ENCODE measurements around the gene CNTN6. TPM values are rescaled to one million over a fixed set of nuclear protein-coding genes. Genes with fewer than 3 reads are reported as not detected.

The CNTN6 gene
- total RNA-seq, 1 experiment from 2014 or later = not detected

DNA sequence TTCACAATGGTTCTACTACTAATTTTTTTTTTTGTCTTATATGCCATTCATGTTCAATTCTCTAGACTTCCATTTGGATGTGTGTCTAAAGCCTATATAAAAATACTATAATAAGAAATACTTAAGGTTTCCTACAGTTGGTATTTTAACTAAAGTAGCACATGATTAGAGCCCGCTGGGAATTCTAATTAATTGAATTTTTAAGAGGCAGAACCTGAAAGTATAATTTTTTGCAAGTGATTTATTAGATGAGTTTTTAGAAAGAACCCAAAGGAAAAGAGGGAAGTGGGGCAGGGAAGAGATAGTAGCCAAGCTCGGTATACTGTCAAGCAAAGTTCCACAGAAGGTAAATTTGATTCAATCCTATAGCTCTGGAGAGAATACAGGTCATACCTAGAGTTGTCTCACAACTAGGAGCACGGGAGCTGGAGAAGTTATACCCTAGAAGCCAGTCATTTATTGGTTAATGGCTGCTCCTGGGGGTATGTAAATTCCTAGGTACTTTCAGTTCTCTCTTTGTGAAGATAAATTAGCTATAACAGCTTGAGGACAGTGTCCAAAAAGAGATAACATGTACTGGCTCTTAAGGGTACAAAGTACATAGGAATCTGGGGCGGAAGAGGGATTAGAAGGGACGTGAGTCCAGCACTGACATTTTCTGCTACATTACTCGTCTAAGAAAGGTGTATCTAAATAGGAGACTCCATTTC, 225.6 kb downstream of the CNTN6 start:
- ChIA-PET POLR2A (no interaction called here), CTCF (no interaction called here)

DNA sequence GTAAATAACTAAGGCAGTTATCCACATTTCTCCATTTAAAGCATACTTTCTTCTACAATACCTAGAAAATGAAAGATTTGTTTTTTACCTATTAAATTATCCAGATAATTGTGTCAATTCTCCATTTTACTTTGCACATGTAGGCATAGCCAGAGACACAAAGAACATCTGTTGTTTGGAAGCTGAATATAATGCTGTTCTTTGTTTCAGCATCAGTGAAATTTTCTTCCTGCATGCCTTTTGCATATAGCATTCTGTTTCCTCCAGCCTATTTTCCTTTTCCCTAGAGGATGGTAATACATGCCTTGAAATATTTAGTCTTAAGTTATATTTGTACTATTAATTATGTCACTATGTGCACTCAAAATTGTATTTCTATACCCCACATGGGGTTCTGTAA, 233.7 kb downstream of the CNTN6 start:
- ATAC-seq = no peak
- intact Hi-C loops (cut with micrococcal nuclease; ENCODE audit: unreplicated experiment) (no loop called here), in situ Hi-C loops (cut with HindIII; ENCODE audit: low pct_unique_long_range_greater_than_20kb, low sequenced_read_pairs) (no loop called here)
- TF ChIP-seq, protein P1, sequence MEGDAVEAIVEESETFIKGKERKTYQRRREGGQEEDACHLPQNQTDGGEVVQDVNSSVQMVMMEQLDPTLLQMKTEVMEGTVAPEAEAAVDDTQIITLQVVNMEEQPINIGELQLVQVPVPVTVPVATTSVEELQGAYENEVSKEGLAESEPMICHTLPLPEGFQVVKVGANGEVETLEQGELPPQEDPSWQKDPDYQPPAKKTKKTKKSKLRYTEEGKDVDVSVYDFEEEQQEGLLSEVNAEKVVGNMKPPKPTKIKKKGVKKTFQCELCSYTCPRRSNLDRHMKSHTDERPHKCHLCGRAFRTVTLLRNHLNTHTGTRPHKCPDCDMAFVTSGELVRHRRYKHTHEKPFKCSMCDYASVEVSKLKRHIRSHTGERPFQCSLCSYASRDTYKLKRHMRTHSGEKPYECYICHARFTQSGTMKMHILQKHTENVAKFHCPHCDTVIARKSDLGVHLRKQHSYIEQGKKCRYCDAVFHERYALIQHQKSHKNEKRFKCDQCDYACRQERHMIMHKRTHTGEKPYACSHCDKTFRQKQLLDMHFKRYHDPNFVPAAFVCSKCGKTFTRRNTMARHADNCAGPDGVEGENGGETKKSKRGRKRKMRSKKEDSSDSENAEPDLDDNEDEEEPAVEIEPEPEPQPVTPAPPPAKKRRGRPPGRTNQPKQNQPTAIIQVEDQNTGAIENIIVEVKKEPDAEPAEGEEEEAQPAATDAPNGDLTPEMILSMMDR (IDR thresholded peaks at IDR 0.05) = no peak
- TF ChIP-seq, protein P2, sequence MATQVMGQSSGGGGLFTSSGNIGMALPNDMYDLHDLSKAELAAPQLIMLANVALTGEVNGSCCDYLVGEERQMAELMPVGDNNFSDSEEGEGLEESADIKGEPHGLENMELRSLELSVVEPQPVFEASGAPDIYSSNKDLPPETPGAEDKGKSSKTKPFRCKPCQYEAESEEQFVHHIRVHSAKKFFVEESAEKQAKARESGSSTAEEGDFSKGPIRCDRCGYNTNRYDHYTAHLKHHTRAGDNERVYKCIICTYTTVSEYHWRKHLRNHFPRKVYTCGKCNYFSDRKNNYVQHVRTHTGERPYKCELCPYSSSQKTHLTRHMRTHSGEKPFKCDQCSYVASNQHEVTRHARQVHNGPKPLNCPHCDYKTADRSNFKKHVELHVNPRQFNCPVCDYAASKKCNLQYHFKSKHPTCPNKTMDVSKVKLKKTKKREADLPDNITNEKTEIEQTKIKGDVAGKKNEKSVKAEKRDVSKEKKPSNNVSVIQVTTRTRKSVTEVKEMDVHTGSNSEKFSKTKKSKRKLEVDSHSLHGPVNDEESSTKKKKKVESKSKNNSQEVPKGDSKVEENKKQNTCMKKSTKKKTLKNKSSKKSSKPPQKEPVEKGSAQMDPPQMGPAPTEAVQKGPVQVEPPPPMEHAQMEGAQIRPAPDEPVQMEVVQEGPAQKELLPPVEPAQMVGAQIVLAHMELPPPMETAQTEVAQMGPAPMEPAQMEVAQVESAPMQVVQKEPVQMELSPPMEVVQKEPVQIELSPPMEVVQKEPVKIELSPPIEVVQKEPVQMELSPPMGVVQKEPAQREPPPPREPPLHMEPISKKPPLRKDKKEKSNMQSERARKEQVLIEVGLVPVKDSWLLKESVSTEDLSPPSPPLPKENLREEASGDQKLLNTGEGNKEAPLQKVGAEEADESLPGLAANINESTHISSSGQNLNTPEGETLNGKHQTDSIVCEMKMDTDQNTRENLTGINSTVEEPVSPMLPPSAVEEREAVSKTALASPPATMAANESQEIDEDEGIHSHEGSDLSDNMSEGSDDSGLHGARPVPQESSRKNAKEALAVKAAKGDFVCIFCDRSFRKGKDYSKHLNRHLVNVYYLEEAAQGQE (IDR thresholded peaks at IDR 0.05; ENCODE audit: insufficient read depth in 1 of 2, low read depth in 2 of 2, low read length in 1 of 2) = no peak
- TF ChIP-seq SIN3A (IDR thresholded peaks at IDR 0.05; ENCODE audit: borderline replicate concordance, insufficient read depth, low read depth, low read length) = no peak
- TF ChIP-seq POLR2AphosphoS5 (IDR thresholded peaks at IDR 0.05; ENCODE audit: low read depth, low read length) = no peak
- TF ChIP-seq TCF7L2 (IDR thresholded peaks at IDR 0.05; ENCODE audit: low read depth, low read length) = no peak
- no peaks in the 10 kb centered on the region for H3K4me1 ChIP-seq (ENCODE audit: control insufficient read depth, insufficient read depth, low read length)
- H3K9me3 ChIP-seq (ENCODE audit: control insufficient read depth, insufficient read depth, low read depth, low read length) = no peaks in the 10 kb centered on the region
- no TSS peak for BruUV-seq (replicated peaks)
- H3K27ac ChIP-seq (ENCODE audit: low read length) = no peak overlapping the region
- H3K27me3 ChIP-seq (ENCODE audit: control insufficient read depth, insufficient read depth, low read length) = no peaks in the 10 kb centered on the region
- DNase-seq (ENCODE audit: low read depth, low spot score) = no peak
- ChIA-PET POLR2A (no interaction called here), CTCF (no interaction called here)
- H3K36me3 ChIP-seq (ENCODE audit: control insufficient read depth, insufficient read depth, low read length) = no peaks in the 10 kb centered on the region
- H3K4me3 ChIP-seq (ENCODE audit: low read depth in 2 of 2, low read length in 2 of 2) = no peak overlapping the region

More for the DNA sequence above, 225.6 kb downstream of the CNTN6 start:
- no peak for ATAC-seq
- no peak overlapping the region for H3K27ac ChIP-seq (ENCODE audit: low read length)
- H3K36me3 ChIP-seq (ENCODE audit: control insufficient read depth, insufficient read depth, low read length) = no peaks in the 10 kb centered on the region
- TF ChIP-seq, protein P1 (IDR thresholded peaks at IDR 0.05) = no peak
- TF ChIP-seq POLR2AphosphoS5 (IDR thresholded peaks at IDR 0.05; ENCODE audit: low read depth, low read length) = no peak
- TF ChIP-seq SIN3A (IDR thresholded peaks at IDR 0.05; ENCODE audit: borderline replicate concordance, insufficient read depth, low read depth, low read length) = no peak
- no peak for TF ChIP-seq TCF7L2 (IDR thresholded peaks at IDR 0.05; ENCODE audit: low read depth, low read length)
- TF ChIP-seq, protein P2 (IDR thresholded peaks at IDR 0.05; ENCODE audit: insufficient read depth in 1 of 2, low read depth in 2 of 2, low read length in 1 of 2) = no peak
- in situ Hi-C loops (cut with HindIII; ENCODE audit: low pct_unique_long_range_greater_than_20kb, low sequenced_read_pairs) (no loop called here), intact Hi-C loops (cut with micrococcal nuclease; ENCODE audit: unreplicated experiment) (no loop called here)
- DNase-seq (ENCODE audit: low read depth, low spot score) = no peak
- BruUV-seq (replicated peaks) = no TSS peak
- no peaks in the 10 kb centered on the region for H3K4me1 ChIP-seq (ENCODE audit: control insufficient read depth, insufficient read depth, low read length)
- H3K9me3 ChIP-seq (ENCODE audit: control insufficient read depth, insufficient read depth, low read depth, low read length) = no peaks in the 10 kb centered on the region
- H3K4me3 ChIP-seq (ENCODE audit: low read depth in 2 of 2, low read length in 2 of 2) = no peak overlapping the region
- H3K27me3 ChIP-seq (ENCODE audit: control insufficient read depth, insufficient read depth, low read length) = no peaks in the 10 kb centered on the region

Measured in Panc1 (cell line).